K562 (cell line): ENCODE results near the gene EMC10. TPM values are rescaled to one million over a fixed set of nuclear protein-coding genes. Genes with fewer than 3 reads are reported as not detected.

Experiments used
- ATAC-seq: fragments of 200-7000 bp; cut with Tn5 transposase; 3 replicates; pipeline ENCODE4 v1.9.1; 2020; ENCODE audit warnings: moderate library complexity
- BruUV-seq: library from RNA; stranded (reverse); fragments of 400-500 nt; replicated peaks from 2 replicates; lab custom pipeline; 2021; lab: Mats Ljungman, UMichigan
- CTCF ChIA-PET: fragments of 300-600 bp; formaldehyde crosslinking; extraction: SDS; loops from one replicate; lab custom pipeline; 2021; ENCODE audit warnings: low intra/inter-chr PET ratio; lab: Yijun Ruan, JAX
- POLR2A ChIA-PET: fragments of 300-600, 350-650 bp; sonication (Branson Sonifier 250); formaldehyde crosslinking; extraction: SDS; loops from one replicate; lab custom pipeline; 2021; ENCODE audit warnings: antibody characterized with exemption, inconsistent platforms; lab: Yijun Ruan, JAX
- DNase-seq, 4 experiments: peaks; one replicate each; pipeline versions ENCODE4 v3.0.0 to v3.0.0-alpha.2; 2011 to 2018; ENCODE audit warnings: low spot score in 3 of 4, mixed read lengths in 3 of 4; ENCODE audit errors: extremely low read depth in 1 of 4
- FAIRE-seq: peaks from 2 replicates; lab custom pipeline; 2011; peaks lifted over from hg19 to GRCh38; lab: Jason Lieb, UNC
- H2AFZ ChIP-seq: 2 replicates; pipeline ENCODE4 v1.6.0; 2011; ENCODE audit warnings: low read depth, low read length, control low read depth, inconsistent platforms
- H3K27ac ChIP-seq: fragments of 200-600 bp; 3 replicates; pipeline ENCODE4 v1.8.0; 2011; ENCODE audit warnings: low read depth, mild to moderate bottlenecking, control low read depth, inconsistent platforms, low read length, moderate library complexity, mixed read lengths; ENCODE audit errors: extremely low read depth
- H3K27me3 ChIP-seq, 2 experiments: fragments of 300-600 bp in 1 of 2; 2 replicates in 1 of 2; 3 replicates in 1 of 2; pipeline versions ENCODE4 v1.6.0 to v1.8.0; 2011; ENCODE audit warnings: inconsistent platforms in 2 of 2, low read length in 2 of 2, mild to moderate bottlenecking in 1 of 2, mixed read lengths in 1 of 2, moderate library complexity in 1 of 2; ENCODE audit not compliant: control insufficient read depth in 2 of 2, insufficient read depth in 2 of 2
- H3K36me3 ChIP-seq: fragments of 300-600 bp; 3 replicates; pipeline ENCODE4 v1.8.0; 2011; ENCODE audit warnings: mild to moderate bottlenecking, low read length, inconsistent platforms; ENCODE audit not compliant: control insufficient read depth, insufficient read depth
- H3K4me1 ChIP-seq, 2 experiments: fragments of 200-600 bp in 1 of 2; replicated peaks in 1 of 2; 2 replicates in 1 of 2; 3 replicates in 1 of 2; pipeline versions ENCODE4 v1.5.1 to v1.8.0; 2011; ENCODE audit warnings: inconsistent platforms in 2 of 2, low read length in 2 of 2, mild to moderate bottlenecking in 1 of 2, mixed read lengths in 1 of 2, moderate library complexity in 1 of 2; ENCODE audit not compliant: control insufficient read depth in 2 of 2, insufficient read depth in 2 of 2
- H3K4me2 ChIP-seq: 2 replicates; pipeline ENCODE4 v1.6.1; 2011; ENCODE audit warnings: low read length, control low read depth, inconsistent platforms, mixed read lengths; ENCODE audit not compliant: insufficient read depth
- H3K4me3 ChIP-seq: fragments of 200-600 bp; sonication (generic), shearing (Covaris generic); 2 replicates; pipeline ENCODE4 v1.5.1; 2016; ENCODE audit warnings: control low read depth, inconsistent platforms
- H3K79me2 ChIP-seq: fragments of 200-600 bp; 3 replicates; pipeline ENCODE4 v1.8.0; 2011; ENCODE audit warnings: low read length, inconsistent platforms; ENCODE audit not compliant: control insufficient read depth, insufficient read depth
- H3K9ac ChIP-seq, 2 experiments: 2 replicates each; pipeline versions ENCODE4 v1.6.0 to v1.6.1; 2011; ENCODE audit warnings: low read depth in 2 of 2, low read length in 2 of 2, control low read depth in 1 of 2, inconsistent platforms in 1 of 2, mild to moderate bottlenecking in 1 of 2, mixed read lengths in 1 of 2; ENCODE audit not compliant: insufficient read depth in 1 of 2
- H3K9me1 ChIP-seq: one replicate; pipeline ENCODE4 v1.6.0; 2011; ENCODE audit warnings: inconsistent platforms, mild to moderate bottlenecking, low read length, moderate library complexity; ENCODE audit not compliant: control insufficient read depth, insufficient read depth
- H3K9me3 ChIP-seq: replicated peaks from 2 replicates; pipeline ENCODE4 v1.5.1; 2011; ENCODE audit warnings: low read depth, low read length, inconsistent platforms; ENCODE audit not compliant: control insufficient read depth, insufficient read depth
- H4K20me1 ChIP-seq: replicated peaks from 2 replicates; pipeline ENCODE4 v1.6.1; 2011; ENCODE audit warnings: low read length, inconsistent platforms, mixed read lengths; ENCODE audit not compliant: control insufficient read depth, insufficient read depth
- ASH1L ChIP-seq: fragments of 450-650 bp; IDR thresholded peaks from 2 replicates; pipeline ENCODE4 v1.6.1; 2018; ENCODE audit warnings: borderline replicate concordance, mild to moderate bottlenecking, low read depth; ENCODE audit not compliant: partially characterized antibody
- BCLAF1 ChIP-seq, 2 experiments: fragments of 450-650 bp in 1 of 2; IDR thresholded peaks; 2 replicates each; pipeline ENCODE4 v1.6.1; 2011 to 2017; ENCODE audit warnings: low read depth in 2 of 2, antibody characterized with exemption in 1 of 2, borderline replicate concordance in 1 of 2, low read length in 1 of 2, mild to moderate bottlenecking in 1 of 2, mixed read lengths in 1 of 2; ENCODE audit not compliant: control insufficient read depth in 1 of 2
- ETS1 ChIP-seq: conservative IDR thresholded peaks from 2 replicates; pipeline ENCODE4 v1.6.1; 2011; ENCODE audit warnings: low read depth, mild to moderate bottlenecking, low read length; ENCODE audit not compliant: control insufficient read depth
- NFE2L1 ChIP-seq: fragments of 450-650 bp; IDR thresholded peaks from 2 replicates; pipeline ENCODE4 v1.6.1; 2016; ENCODE audit warnings: missing genetic modification characterization, low read depth, mild to moderate bottlenecking, missing compliant biosample characterization, moderate library complexity, borderline replicate concordance
- NR3C1 ChIP-seq: sonication (generic); formaldehyde crosslinking; IDR thresholded peaks from 2 replicates; pipeline ENCODE4 v1.8.1; 2022; ENCODE audit warnings: missing genetic modification reagents
- YY1 ChIP-seq, 3 experiments: IDR thresholded peaks; 2 replicates each; pipeline ENCODE4 v1.6.1; 2011; ENCODE audit warnings: low read length in 2 of 3, mild to moderate bottlenecking in 2 of 3, moderate library complexity in 2 of 3, borderline replicate concordance in 1 of 3, control low read depth in 1 of 3, low read depth in 1 of 3; ENCODE audit not compliant: insufficient read depth in 3 of 3, insufficient replicate concordance in 2 of 3, control insufficient read depth in 1 of 3, insufficient read length in 1 of 3; ENCODE audit errors: extremely low read depth in 1 of 3
- ZNF239 ChIP-seq: fragments of 250-450 bp; sonication (Bioruptor Pico); IDR thresholded peaks from 2 replicates; pipeline ENCODE4 v1.4.0; 2020; ENCODE audit warnings: mild to moderate bottlenecking
- ZNF263 ChIP-seq: sonication (generic); formaldehyde crosslinking; IDR thresholded peaks from 2 replicates; pipeline ENCODE4 v1.8.0; 2022; ENCODE audit warnings: mild to moderate bottlenecking, missing genetic modification reagents, borderline replicate concordance
- ZNF583 ChIP-seq: fragments of 250-450 bp; sonication (Bioruptor Pico); IDR thresholded peaks from 2 replicates; pipeline ENCODE4 v1.4.0; 2020
- WGBS: fragments of 100-300 bp; shearing (Covaris generic); methylation state at CpG from one replicate; pipeline ENCODE4 v1.1.6; 2016; ENCODE audit warnings: low coverage, mixed read lengths; ENCODE audit not compliant: insufficient coverage; ENCODE audit errors: missing lambda C conversion rate; 5-methylcytosine and 5-hydroxymethylcytosine counted together
- in situ Hi-C: fragments of 300-500 bp; cut with MboI; formaldehyde crosslinking; loops from 4 replicates; pipeline ENCODE4 v1.15.0; 2018; ENCODE audit warnings: inconsistent platforms, mixed read lengths
- intact Hi-C: fragments of 100-400 bp; cut with micrococcal nuclease; formaldehyde crosslinking; loops from 2 replicates; pipeline ENCODE4 v1.14.2; 2022
- polyA plus RNA-seq, 8 experiments: library from polyadenylated mRNA; depleted of rRNA in 4 of 8; stranded (reverse) in 5 of 8; unstranded in 3 of 8; fragments of >200 nt; fragmentation: Nextera tagmentation in 2 of 8; fragmentation: Illumina TruSeq in 1 of 8; extraction: Ambion mirVana in 2 of 8; extraction: Trizol in 1 of 8; gene quantifications; 2 replicates each; pipeline versions ENCODE4 v1.2.1 to v1.2.3, GENCODE V29; 2011 to 2014; ENCODE audit warnings: inconsistent platforms in 1 of 8, missing spikeins in 1 of 8
- total RNA-seq, 7 experiments: library from RNA; depleted of rRNA in 6 of 7; stranded (reverse); fragments of >200 nt in 6 of 7; fragmentation: Illumina TruSeq in 2 of 7; extraction: Trizol in 2 of 7; gene quantifications; 2 replicates each; pipeline versions ENCODE4 v1.2.1 to v1.2.3, GENCODE V29; 2011 to 2021; ENCODE audit warnings: low replicate concordance in 1 of 7

The EMC10 gene
- total and polyA plus RNA-seq, 9 of the 15 experiments (the other 6 are each of a cell fraction or from before 2014, with no cell fraction given): 1.4 to 46.0 (median 13.1) TPM

DNA sequence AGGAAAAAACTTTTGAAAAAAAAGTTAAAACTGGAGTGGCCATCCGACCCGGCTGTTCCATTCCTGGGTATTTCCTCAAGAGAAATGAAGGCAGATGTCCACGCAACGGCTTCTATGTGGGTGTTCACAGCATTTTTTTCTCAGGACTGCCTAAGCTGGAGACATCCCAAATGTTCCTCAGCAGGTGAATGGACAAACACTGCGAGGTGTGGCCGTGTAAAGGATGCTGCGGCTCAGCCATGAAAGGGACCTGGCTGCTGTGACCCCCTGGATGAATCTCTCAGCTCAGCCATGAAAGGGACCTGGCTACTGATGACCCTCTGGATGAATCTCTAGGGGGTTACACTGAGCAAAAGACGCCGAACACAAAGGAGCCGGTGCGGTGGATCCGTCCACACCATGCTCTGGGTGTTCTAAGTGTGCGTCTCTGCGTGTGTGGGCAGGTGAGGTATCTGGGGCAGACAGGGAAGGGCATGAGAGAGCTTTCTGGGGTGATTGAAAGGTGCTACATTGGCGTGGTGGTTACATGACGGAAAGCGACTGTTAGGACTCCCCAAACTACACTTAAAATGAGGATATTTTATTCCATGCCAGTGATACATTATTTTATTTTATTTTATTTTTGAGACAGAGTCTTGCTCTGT, 44.6 kb downstream of the EMC10 start:
- no peaks in the 10 kb centered on the region for H3K9me1 ChIP-seq
- H3K4me1 ChIP-seq: peaks cover 0 to 23% of the 10 kb centered on the region in 2 experiments; a peak in 2 of 5 replicates
- H3K79me2 ChIP-seq: no peaks in the 10 kb centered on the region
- H4K20me1 ChIP-seq: no peaks in the 10 kb centered on the region
- WGBS: 29% methylated on average over 16 of the region's 17 CpGs
- H3K27me3 ChIP-seq: no peaks in the 10 kb centered on the region
- no TSS peak for BruUV-seq
- no peaks in the 10 kb centered on the region for H3K36me3 ChIP-seq
- no peak overlapping the region for H3K4me3 ChIP-seq
- H3K9me3 ChIP-seq: no peaks in the 10 kb centered on the region
- FAIRE-seq (no peak), ATAC-seq (no peak), DNase-seq (no peak)
- H3K27ac ChIP-seq: no peak overlapping the region
- ChIA-PET CTCF (no interaction called here), POLR2A (interaction anchor here (0.6 to 1.2 kb wide), 4 partner anchors 9 to 544 kb away, joined by 3 to 4 read pairs (median 3); partner anchors contain the start of genes JOSD2 and KLK13)
- in situ Hi-C loops (no loop called here), intact Hi-C loops (no loop called here)
- no peak overlapping the region for H2AFZ ChIP-seq
- no peak overlapping the region for H3K4me2 ChIP-seq
- no peak overlapping the region for H3K9ac ChIP-seq
- TF ChIP-seq NFE2L1: no peak
- no peak for TF ChIP-seq ASH1L
- no peak for TF ChIP-seq NR3C1 (CRISPR knock-in tag)
- no peak for TF ChIP-seq YY1 (IDR thresholded peaks at IDR 0.05; ENCODE audit: borderline replicate concordance in 1 of 3, control insufficient read depth in 1 of 3, extremely low read depth in 1 of 3, insufficient read depth in 3 of 3, insufficient read length in 1 of 3, insufficient replicate concordance in 2 of 3, low read depth in 1 of 3, low read length in 2 of 3)
- TF ChIP-seq BCLAF1 (IDR thresholded peaks at IDR 0.05; ENCODE audit: borderline replicate concordance in 1 of 2, control insufficient read depth in 1 of 2, low read depth in 2 of 2, low read length in 1 of 2): no peak
- no peak for TF ChIP-seq ZNF583 (CRISPR knock-in tag)
- TF ChIP-seq ZNF263: no peak
- no peak for TF ChIP-seq ZNF239
- TF ChIP-seq ETS1: no peak
